KMS-11 (cell line): ENCODE results near the gene ATP13A3.

ENCODE experiments used
- H2AFZ ChIP-seq: fragments of 200-600 bp; sonication (generic); 2 replicates; pipeline ENCODE4 v1.6.1; 2016; ENCODE audit warnings: antibody characterized with exemption, mixed run types, low read depth
- H3K27ac ChIP-seq: fragments of 200-600 bp; sonication (generic); 2 replicates; pipeline ENCODE4 v1.6.1; 2016; ENCODE audit warnings: mild to moderate bottlenecking, mixed run types
- H3K27me3 ChIP-seq: fragments of 200-600 bp; sonication (generic); 2 replicates; pipeline ENCODE4 v1.6.1; 2017; ENCODE audit warnings: mild to moderate bottlenecking, low read depth, mixed run types, moderate library complexity; ENCODE audit not compliant: insufficient read depth
- H3K36me3 ChIP-seq: fragments of 200-600 bp; sonication (generic); 2 replicates; pipeline ENCODE4 v1.6.1; 2017; ENCODE audit warnings: mild to moderate bottlenecking, mixed run types; ENCODE audit not compliant: insufficient read depth
- H3K4me1 ChIP-seq: fragments of 200-600 bp; sonication (generic); 2 replicates; pipeline ENCODE4 v1.6.1; 2016; ENCODE audit warnings: mild to moderate bottlenecking, low read depth, mixed run types; ENCODE audit not compliant: poor library complexity, severe bottlenecking
- H3K4me2 ChIP-seq: fragments of 200-600 bp; sonication (generic); 2 replicates; pipeline ENCODE4 v1.7.0; 2016; ENCODE audit warnings: mild to moderate bottlenecking, mixed run types
- H3K4me3 ChIP-seq: fragments of 200-600 bp; sonication (generic); IDR thresholded peaks from 2 replicates; pipeline ENCODE4 v1.6.1; 2017; ENCODE audit warnings: low read depth, low read length, mixed read lengths; ENCODE audit not compliant: insufficient read depth
- H3K79me2 ChIP-seq: fragments of 200-600 bp; sonication (generic); 2 replicates; pipeline ENCODE4 v1.6.1; 2016; ENCODE audit warnings: low read depth, mixed run types; ENCODE audit not compliant: insufficient read depth
- H3K9ac ChIP-seq: fragments of 200-600 bp; sonication (generic); 2 replicates; pipeline ENCODE4 v1.6.1; 2016; ENCODE audit warnings: mild to moderate bottlenecking, mixed run types
- H4K20me1 ChIP-seq: fragments of 200-600 bp; sonication (generic); 2 replicates; pipeline ENCODE4 v1.6.1; 2016; ENCODE audit warnings: mild to moderate bottlenecking, mixed run types; ENCODE audit not compliant: insufficient read depth
- CTCF ChIP-seq: fragments of 200-600 bp; sonication (generic); conservative IDR thresholded peaks from 2 replicates; pipeline ENCODE4 v1.6.1; 2017; ENCODE audit warnings: low read depth, mild to moderate bottlenecking, antibody characterized with exemption, low read length, moderate library complexity, mixed read lengths

The ATP13A3 gene

GRCh38 chr3:194386066-194386465 is 100.7 kb downstream of the ATP13A3 start:
- no peak overlapping the region for H3K4me3 ChIP-seq
- H2AFZ ChIP-seq, result no peak overlapping the region
- no peaks in the 10 kb centered on the region for H4K20me1 ChIP-seq
- H3K4me1 ChIP-seq, result no peaks in the 10 kb centered on the region
- no peak overlapping the region for H3K27ac ChIP-seq
- H3K79me2 ChIP-seq, result no peaks in the 10 kb centered on the region
- H3K36me3 ChIP-seq, result no peaks in the 10 kb centered on the region
- no peak overlapping the region for H3K4me2 ChIP-seq
- no peak for TF ChIP-seq CTCF
- H3K9ac ChIP-seq, result no peak overlapping the region
- H3K27me3 ChIP-seq, result no peaks in the 10 kb centered on the region

GRCh38 chr3:194384569-194385001 is 102.2 kb downstream of the ATP13A3 start:
- Histone ChIP-seq H3K4me3 (no peak overlapping the region), H3K4me2 (no peak overlapping the region), H3K79me2 (no peaks in the 10 kb centered on the region), H3K36me3 (no peaks in the 10 kb centered on the region), H3K27me3 (no peaks in the 10 kb centered on the region), H3K27ac (no peak overlapping the region), H2AFZ (no peak overlapping the region), H3K9ac (no peak overlapping the region), H4K20me1 (no peaks in the 10 kb centered on the region), H3K4me1 (no peaks in the 10 kb centered on the region)
- TF ChIP-seq CTCF, result no peak

- Histone ChIP-seq H3K27ac (no peak overlapping the region), H2AFZ (no peak overlapping the region), H3K36me3 (no peaks in the 10 kb centered on the region), H3K4me1 (no peaks in the 10 kb centered on the region), H3K27me3 (no peaks in the 10 kb centered on the region), H4K20me1 (no peaks in the 10 kb centered on the region), H3K4me2 (no peak overlapping the region), H3K79me2 (no peaks in the 10 kb centered on the region), H3K9ac (no peak overlapping the region), H3K4me3 (no peak overlapping the region)
- no peak for TF ChIP-seq CTCF
These were observed 102.6 kb downstream of the ATP13A3 start for GRCh38 chr3:194384156-194384555.

- Histone ChIP-seq H3K4me2 (no peak overlapping the region), H3K27ac (no peak overlapping the region)
- TF ChIP-seq CTCF, result no peak
These were observed 103.4 kb downstream of the ATP13A3 start for GRCh38 chr3:194383276-194383940.

More at GRCh38 chr3:194383276-194383940, 103.4 kb downstream of the ATP13A3 start:
- Histone ChIP-seq H2AFZ (no peak overlapping the region), H3K36me3 (no peaks in the 10 kb centered on the region), H3K9ac (no peak overlapping the region), H4K20me1 (no peaks in the 10 kb centered on the region), H3K79me2 (no peaks in the 10 kb centered on the region), H3K4me3 (no peak overlapping the region), H3K4me1 (no peaks in the 10 kb centered on the region), H3K27me3 (no peaks in the 10 kb centered on the region)
